RWPE2 (cell line): ENCODE measurements around the gene KCTD2.

Source experiments
- ATAC-seq: fragments of 200-7000 bp; cut with Tn5 transposase; 3 replicates; pipeline ENCODE4 v1.9.1; 2021; ENCODE audit warnings: low read depth
- DNase-seq: peaks from one replicate; pipeline ENCODE4 v3.0.0-alpha.2; 2020; ENCODE audit warnings: low spot score
- H3K27ac ChIP-seq: fragments of 450-650 bp; 2 replicates; pipeline ENCODE4 v1.5.1; 2017; ENCODE audit warnings: mild to moderate bottlenecking; ENCODE audit not compliant: poor library complexity, severe bottlenecking
- H3K27me3 ChIP-seq: fragments of 250-450 bp; sonication (Bioruptor Pico); 2 replicates; pipeline ENCODE4 v1.5.1; 2021; ENCODE audit warnings: mild to moderate bottlenecking, moderate library complexity; ENCODE audit not compliant: insufficient read depth, poor library complexity, severe bottlenecking
- H3K36me3 ChIP-seq: fragments of 250-450 bp; sonication (Bioruptor Pico); 2 replicates; pipeline ENCODE4 v1.5.1; 2020; ENCODE audit warnings: low read depth, mild to moderate bottlenecking, moderate library complexity
- H3K4me1 ChIP-seq: fragments of 250-450 bp; sonication (Bioruptor Pico); 2 replicates; pipeline ENCODE4 v1.5.1; 2021; ENCODE audit warnings: mild to moderate bottlenecking, moderate library complexity; ENCODE audit not compliant: insufficient read depth, poor library complexity, severe bottlenecking
- H3K4me3 ChIP-seq: fragments of 250-450 bp; sonication (Bioruptor Pico); 2 replicates; pipeline ENCODE4 v1.5.1; 2021; ENCODE audit warnings: mild to moderate bottlenecking, moderate library complexity; ENCODE audit not compliant: severe bottlenecking
- H3K9me3 ChIP-seq: fragments of 250-450 bp; sonication (Bioruptor Pico); 2 replicates; pipeline ENCODE4 v1.5.1; 2021; ENCODE audit warnings: mild to moderate bottlenecking, moderate library complexity; ENCODE audit not compliant: severe bottlenecking
- TF ChIP-seq, protein P1 (sequence below): fragments of 450-650 bp; IDR thresholded peaks from one replicate; pipeline ENCODE4 v1.5.1; 2017; ENCODE audit warnings: mild to moderate bottlenecking, moderate library complexity; ENCODE audit not compliant: poor library complexity, severe bottlenecking

KCTD2 gene

DNA sequence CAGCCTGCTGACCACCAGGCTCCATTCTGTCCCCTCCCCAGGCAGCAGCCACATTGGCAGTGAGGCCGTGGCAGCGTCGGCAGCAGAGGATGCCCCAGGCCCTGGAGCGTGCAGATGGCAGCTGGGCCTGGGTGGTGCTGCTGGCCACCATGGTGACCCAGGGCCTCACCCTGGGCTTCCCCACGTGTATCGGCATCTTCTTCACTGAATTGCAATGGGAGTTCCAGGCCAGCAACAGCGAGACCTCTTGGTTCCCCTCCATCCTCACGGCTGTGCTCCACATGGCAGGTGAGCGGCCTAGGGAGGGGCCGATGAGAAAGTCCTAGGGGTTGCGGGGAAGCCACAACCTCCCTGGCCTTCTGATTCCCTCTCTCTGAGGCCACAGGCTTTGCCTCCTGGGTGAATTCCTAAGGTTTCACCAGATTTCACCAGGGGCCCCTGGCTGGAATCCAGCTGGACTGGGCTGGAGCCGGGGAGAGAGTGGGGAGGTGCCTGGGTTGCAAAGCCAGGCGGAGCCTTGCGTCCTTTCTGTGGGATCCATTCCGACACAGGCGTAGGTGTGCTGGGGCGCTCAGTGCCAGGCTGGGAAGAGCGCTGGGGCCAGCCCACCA lies 46.6 kb downstream of the KCTD2 start:
- Histone ChIP-seq H3K4me3 (no peak overlapping the region), H3K9me3 (no peaks in the 10 kb centered on the region), H3K4me1 (peaks cover 38% of the 10 kb centered on the region), H3K27me3 (no peaks in the 10 kb centered on the region), H3K36me3 (peaks cover 4% of the 10 kb centered on the region; the same call in 1 of the 2 replicates), H3K27ac (peak overlapping the region; percentile 22)
- ATAC-seq (no peak), DNase-seq (no peak)
- TF ChIP-seq, protein P1, sequence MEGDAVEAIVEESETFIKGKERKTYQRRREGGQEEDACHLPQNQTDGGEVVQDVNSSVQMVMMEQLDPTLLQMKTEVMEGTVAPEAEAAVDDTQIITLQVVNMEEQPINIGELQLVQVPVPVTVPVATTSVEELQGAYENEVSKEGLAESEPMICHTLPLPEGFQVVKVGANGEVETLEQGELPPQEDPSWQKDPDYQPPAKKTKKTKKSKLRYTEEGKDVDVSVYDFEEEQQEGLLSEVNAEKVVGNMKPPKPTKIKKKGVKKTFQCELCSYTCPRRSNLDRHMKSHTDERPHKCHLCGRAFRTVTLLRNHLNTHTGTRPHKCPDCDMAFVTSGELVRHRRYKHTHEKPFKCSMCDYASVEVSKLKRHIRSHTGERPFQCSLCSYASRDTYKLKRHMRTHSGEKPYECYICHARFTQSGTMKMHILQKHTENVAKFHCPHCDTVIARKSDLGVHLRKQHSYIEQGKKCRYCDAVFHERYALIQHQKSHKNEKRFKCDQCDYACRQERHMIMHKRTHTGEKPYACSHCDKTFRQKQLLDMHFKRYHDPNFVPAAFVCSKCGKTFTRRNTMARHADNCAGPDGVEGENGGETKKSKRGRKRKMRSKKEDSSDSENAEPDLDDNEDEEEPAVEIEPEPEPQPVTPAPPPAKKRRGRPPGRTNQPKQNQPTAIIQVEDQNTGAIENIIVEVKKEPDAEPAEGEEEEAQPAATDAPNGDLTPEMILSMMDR: no peak

DNA sequence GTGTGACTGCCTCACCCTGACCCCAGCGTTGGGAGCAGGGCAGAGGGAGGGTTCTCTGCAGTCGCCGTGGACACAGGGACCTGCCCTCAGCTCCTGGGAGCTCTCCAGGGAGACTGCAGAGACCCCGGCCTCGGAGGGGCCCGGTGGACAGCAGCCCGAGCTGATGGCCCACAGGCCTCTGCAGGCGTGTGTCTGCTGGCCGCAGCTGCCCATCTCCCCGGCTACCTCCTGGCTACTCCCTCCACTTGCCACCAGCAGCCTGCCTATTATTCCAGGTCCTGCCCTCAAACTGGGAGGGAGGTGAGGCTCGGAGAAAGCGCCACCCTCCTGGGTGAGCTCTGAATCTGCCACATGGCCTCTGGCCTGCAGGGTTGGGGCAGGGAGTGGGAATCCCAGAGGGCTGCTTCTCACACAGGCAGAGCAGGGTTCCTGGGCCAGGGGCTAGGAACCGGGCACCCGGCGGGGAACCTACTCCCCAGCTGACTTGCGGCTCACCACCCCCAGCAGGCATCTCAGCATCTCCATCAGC lies 47.9 kb downstream of the KCTD2 start:
- no peak for DNase-seq
- Histone ChIP-seq H3K9me3 (no peaks in the 10 kb centered on the region), H3K4me1 (peaks cover 31% of the 10 kb centered on the region), H3K27ac (peak overlapping the region; percentile 81), H3K4me3 (no peak overlapping the region), H3K36me3 (peaks cover 8% of the 10 kb centered on the region), H3K27me3 (no peaks in the 10 kb centered on the region)
- no peak for ATAC-seq
- TF ChIP-seq, protein P1: no peak

DNA sequence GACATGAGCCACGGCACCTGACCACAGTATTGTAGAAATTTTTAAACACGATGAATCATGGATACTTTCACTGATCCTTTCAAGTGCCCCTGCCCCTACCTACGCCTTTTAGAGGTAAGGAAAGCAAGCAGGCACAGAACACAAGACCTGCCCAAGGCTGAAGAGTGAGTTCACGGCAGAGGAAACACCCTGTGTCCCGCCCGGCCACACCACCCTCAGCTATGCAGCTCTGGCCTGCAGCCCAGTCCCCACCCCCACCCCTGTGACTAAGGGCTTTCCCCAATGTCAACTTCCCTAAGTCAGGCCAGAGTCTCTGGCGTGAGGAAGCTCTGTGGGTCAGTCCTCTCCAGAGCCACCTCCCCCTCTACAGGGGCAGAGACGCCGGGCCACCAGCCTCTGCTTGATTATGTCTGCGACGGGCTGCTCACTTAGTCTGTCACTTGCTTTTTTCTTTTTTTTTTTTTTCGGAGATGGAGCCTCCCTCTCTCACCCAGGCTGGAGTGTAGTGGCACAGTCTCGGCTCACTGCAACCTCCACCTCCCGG lies 49.1 kb downstream of the KCTD2 start:
- no peak overlapping the region for H3K4me3 ChIP-seq
- H3K36me3 ChIP-seq: peaks cover 17% of the 10 kb centered on the region
- H3K9me3 ChIP-seq: no peaks in the 10 kb centered on the region
- ATAC-seq (peak; percentile 97), DNase-seq (peak; percentile 96)
- H3K4me1 ChIP-seq: peaks cover 25% of the 10 kb centered on the region
- no peaks in the 10 kb centered on the region for H3K27me3 ChIP-seq
- TF ChIP-seq, protein P1: no peak
- peak overlapping the region; percentile 81 for H3K27ac ChIP-seq

DNA sequence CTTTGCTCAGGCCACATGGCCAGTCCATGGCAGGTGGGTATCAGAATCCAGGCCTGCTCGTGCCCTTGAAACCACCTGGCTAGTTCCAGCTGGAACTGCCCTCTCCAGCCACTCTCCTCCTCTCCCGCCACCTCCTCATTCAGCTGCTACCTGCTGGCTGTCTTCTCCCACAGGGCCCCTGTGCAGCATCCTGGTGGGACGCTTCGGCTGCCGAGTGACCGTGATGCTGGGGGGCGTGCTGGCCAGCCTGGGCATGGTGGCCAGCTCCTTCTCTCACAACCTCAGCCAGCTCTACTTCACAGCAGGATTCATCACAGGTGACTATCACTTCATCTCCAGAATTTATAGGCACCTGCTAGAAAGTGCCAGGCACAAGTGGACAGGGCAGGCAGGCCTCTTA lies 50.8 kb downstream of the KCTD2 start:
- ATAC-seq (no peak), DNase-seq (no peak)
- Histone ChIP-seq H3K27me3 (no peaks in the 10 kb centered on the region), H3K4me1 (peaks cover 21% of the 10 kb centered on the region), H3K9me3 (no peaks in the 10 kb centered on the region), H3K4me3 (no peak overlapping the region), H3K27ac (no peak overlapping the region), H3K36me3 (peaks cover 17% of the 10 kb centered on the region)
- TF ChIP-seq, protein P1: no peak

DNA sequence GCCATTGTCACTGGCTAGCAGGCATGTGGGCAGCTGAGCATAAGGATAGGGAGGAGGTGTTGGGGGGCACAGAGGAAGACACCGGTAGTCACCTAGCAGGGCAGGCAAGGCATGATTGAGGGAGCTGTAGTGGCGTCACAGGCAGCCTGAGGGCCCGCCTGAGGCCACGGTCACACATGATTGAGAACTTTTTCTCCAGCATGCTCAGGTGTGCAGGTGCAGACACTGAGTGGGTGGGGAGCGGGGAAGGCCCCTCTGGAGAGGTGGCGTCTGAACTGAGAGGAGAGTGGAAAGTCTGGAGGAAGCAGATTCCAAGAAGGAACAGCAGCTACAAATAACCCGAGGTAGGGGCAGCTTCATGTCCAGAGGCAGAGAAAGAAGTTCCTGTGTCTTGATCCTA lies 51.8 kb downstream of the KCTD2 start:
- peaks cover 17% of the 10 kb centered on the region for H3K36me3 ChIP-seq
- DNase-seq (no peak), ATAC-seq (no peak)
- H3K27ac ChIP-seq: no peak overlapping the region
- H3K4me3 ChIP-seq: no peak overlapping the region
- H3K27me3 ChIP-seq: no peaks in the 10 kb centered on the region
- H3K9me3 ChIP-seq: no peaks in the 10 kb centered on the region
- peaks cover 12% of the 10 kb centered on the region for H3K4me1 ChIP-seq
- TF ChIP-seq, protein P1: no peak
